NCI-H524 (cell line): Measurements from ENCODE around the gene CHST12.
A peak's percentile ranks its signal among the peaks of the same experiment; 100 is the strongest.

Experiments
- DNase-seq, 2 experiments: peaks; one replicate each; lab custom pipeline; 2025; lab: John Stamatoyannopoulos, UW

Gene CHST12

GRCh38 chr7:2479276-2480069 lies 76.1 kb downstream of the CHST12 start:
- DNase-seq: no peak

GRCh38 chr7:2480070-2480408 lies 76.6 kb downstream of the CHST12 start:
- DNase-seq: no peak

- DNase-seq: no peak
These were observed 77.8 kb downstream of the CHST12 start for GRCh38 chr7:2481195-2481594.

- DNase-seq: no peak
These were observed 79.5 kb downstream of the CHST12 start for GRCh38 chr7:2482725-2483451.

GRCh38 chr7:2483494-2483893 lies 80.1 kb downstream of the CHST12 start:
- peak; percentile 25 to 76 for DNase-seq

- no peak for DNase-seq
These were observed 81.5 kb downstream of the CHST12 start for GRCh38 chr7:2484868-2485267.

GRCh38 chr7:2487586-2488271 lies 84.3 kb downstream of the CHST12 start:
- DNase-seq: no peak

- no peak for DNase-seq
These were observed 84.8 kb downstream of the CHST12 start for GRCh38 chr7:2488272-2488645.

- no peak for DNase-seq
These were observed 85.3 kb downstream of the CHST12 start for GRCh38 chr7:2488681-2489080.

- DNase-seq: no peak
These were observed 86.8 kb downstream of the CHST12 start for GRCh38 chr7:2490181-2490651.

GRCh38 chr7:2492038-2492437 lies 88.6 kb downstream of the CHST12 start:
- no peak for DNase-seq

- no peak for DNase-seq
These were observed 90.1 kb downstream of the CHST12 start for GRCh38 chr7:2493205-2494164.

- DNase-seq: no peak
These were observed 91.0 kb downstream of the CHST12 start for GRCh38 chr7:2494191-2495130.

GRCh38 chr7:2495418-2496299 lies 92.2 kb downstream of the CHST12 start:
- DNase-seq: peak in 1 of 2 experiments; percentile 43

GRCh38 chr7:2496375-2496774 lies 93.0 kb downstream of the CHST12 start:
- DNase-seq: no peak

GRCh38 chr7:2497065-2497464 lies 93.7 kb downstream of the CHST12 start:
- DNase-seq: no peak

- DNase-seq: peak in 1 of 2 experiments; percentile 62
These were observed 94.3 kb downstream of the CHST12 start for GRCh38 chr7:2497500-2498336.
